BLaER1 (cell line): ENCODE results near the gene PTPN1.
A peak's percentile ranks its signal among the peaks of the same experiment; 100 is the strongest.

Experiments used
- H3K27ac ChIP-seq: shearing (Covaris generic); formaldehyde crosslinking; 2 replicates; pipeline ENCODE4 v1.8.1; 2022
- H3K27me3 ChIP-seq: shearing (Covaris generic); formaldehyde crosslinking; 2 replicates; pipeline ENCODE4 v1.8.1; 2022
- H3K36me3 ChIP-seq: shearing (Covaris generic); formaldehyde crosslinking; 2 replicates; pipeline ENCODE4 v1.8.1; 2022
- H3K4me1 ChIP-seq: shearing (Covaris generic); formaldehyde crosslinking; 2 replicates; pipeline ENCODE4 v1.8.1; 2022
- H3K4me2 ChIP-seq: shearing (Covaris generic); formaldehyde crosslinking; 2 replicates; pipeline ENCODE4 v1.8.1; 2022
- H3K4me3 ChIP-seq: shearing (Covaris generic); formaldehyde crosslinking; 2 replicates; pipeline ENCODE4 v1.8.1; 2022
- H3K9ac ChIP-seq: shearing (Covaris generic); formaldehyde crosslinking; 2 replicates; pipeline ENCODE4 v1.8.1; 2022
- H3K9me3 ChIP-seq: shearing (Covaris generic); formaldehyde crosslinking; 2 replicates; pipeline ENCODE4 v1.8.1; 2022
- H4K20me1 ChIP-seq: shearing (Covaris generic); formaldehyde crosslinking; 2 replicates; pipeline ENCODE4 v1.8.1; 2022
- Cebpa-rat ChIP-seq: shearing (Covaris generic); IDR thresholded peaks from 2 replicates; pipeline ENCODE4 v1.8.1; 2022

The PTPN1 gene

GRCh38 chr20:50512323-50512722, 2.1 kb downstream of the PTPN1 start:
- Histone ChIP-seq H3K36me3 (peaks cover 16% of the 10 kb centered on the region), H3K4me1 (peaks cover 65% of the 10 kb centered on the region), H3K27me3 (no peaks in the 10 kb centered on the region), H3K9me3 (no peaks in the 10 kb centered on the region), H3K27ac (no peak overlapping the region), H3K4me3 (no peak overlapping the region), H3K9ac (peak overlapping the region; percentile 93; the same call in 1 of the 2 replicates), H3K4me2 (peak overlapping the region; percentile 97), H4K20me1 (peaks cover 70% of the 10 kb centered on the region)
- no peak for TF ChIP-seq Cebpa-rat

DNA sequence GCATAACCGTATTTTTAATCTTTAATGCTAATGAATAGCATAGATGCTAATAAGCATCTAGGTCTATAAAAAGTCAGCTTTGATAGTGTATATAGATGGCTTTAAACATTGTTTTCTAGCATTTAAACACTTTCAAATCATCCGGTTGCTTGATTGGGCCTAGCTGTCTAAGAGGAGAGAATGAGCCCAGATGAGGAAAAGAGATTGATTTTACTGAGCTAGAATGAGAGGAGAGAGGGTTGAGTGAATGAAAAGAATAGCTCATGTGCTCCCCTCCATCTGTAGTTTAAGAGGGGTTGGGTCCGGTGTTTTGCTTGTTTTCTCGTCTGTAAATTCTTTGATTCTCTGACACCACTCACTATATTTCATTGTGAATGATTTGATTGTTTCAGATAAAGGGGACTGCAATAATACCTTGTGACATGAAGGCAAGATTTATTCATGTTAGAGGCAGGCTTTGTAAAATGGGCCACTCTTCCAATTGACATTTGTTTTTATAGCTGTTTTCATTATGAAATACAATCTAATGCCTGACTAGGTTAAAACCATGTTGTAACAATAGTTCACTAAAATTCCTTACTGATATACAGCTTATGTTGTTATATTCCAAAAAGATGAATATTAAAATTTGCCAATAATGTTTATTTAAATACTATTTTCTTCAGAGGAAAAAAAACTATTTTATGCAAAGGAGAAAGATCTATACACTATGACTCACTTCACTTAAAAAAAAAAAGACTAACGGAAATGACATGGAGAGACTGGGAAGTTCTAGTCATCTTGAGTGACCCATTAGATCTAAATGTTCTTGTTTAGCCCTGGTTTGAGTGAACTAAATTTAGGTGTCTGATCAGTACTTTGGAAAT, 3.2 kb downstream of the PTPN1 start:
- Histone ChIP-seq H3K4me2 (peak overlapping the region; percentile 97), H3K9me3 (no peaks in the 10 kb centered on the region), H3K4me1 (peaks cover 76% of the 10 kb centered on the region), H3K27ac (no peak overlapping the region), H4K20me1 (peaks cover 81% of the 10 kb centered on the region), H3K36me3 (peaks cover 16% of the 10 kb centered on the region), H3K4me3 (no peak overlapping the region), H3K27me3 (no peaks in the 10 kb centered on the region), H3K9ac (peak overlapping the region; percentile 93; the same call in 1 of the 2 replicates)
- no peak for TF ChIP-seq Cebpa-rat

DNA sequence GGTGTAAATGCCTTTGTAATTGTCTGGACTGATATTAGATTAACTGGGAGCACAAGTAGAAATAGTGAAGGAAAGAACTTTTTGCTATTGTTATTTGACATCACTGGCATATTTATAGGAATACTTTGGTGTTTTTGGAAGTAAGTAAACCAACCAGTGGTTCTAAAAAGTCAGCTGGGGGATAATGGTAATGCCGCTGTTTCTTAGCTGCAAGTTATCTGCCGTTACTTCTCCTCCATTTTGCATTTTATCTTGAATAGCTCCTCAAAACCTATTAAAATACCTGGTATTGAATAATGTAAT, 3.8 kb downstream of the PTPN1 start:
- TF ChIP-seq Cebpa-rat, result no peak
- Histone ChIP-seq H3K27me3 (no peaks in the 10 kb centered on the region), H3K9me3 (no peaks in the 10 kb centered on the region), H3K36me3 (peaks cover 16% of the 10 kb centered on the region), H3K9ac (no peak overlapping the region), H3K4me2 (peak overlapping the region; percentile 1; the same call in 1 of the 2 replicates), H3K4me1 (peaks cover 81% of the 10 kb centered on the region), H3K4me3 (no peak overlapping the region), H4K20me1 (peaks cover 87% of the 10 kb centered on the region), H3K27ac (no peak overlapping the region)

GRCh38 chr20:50514750-50515149, 4.6 kb downstream of the PTPN1 start:
- Histone ChIP-seq H3K36me3 (peaks cover 16% of the 10 kb centered on the region), H3K4me2 (no peak overlapping the region), H4K20me1 (peaks cover 94% of the 10 kb centered on the region), H3K4me3 (no peak overlapping the region), H3K27me3 (no peaks in the 10 kb centered on the region), H3K9ac (no peak overlapping the region), H3K27ac (no peak overlapping the region), H3K4me1 (peaks cover 83% of the 10 kb centered on the region), H3K9me3 (no peaks in the 10 kb centered on the region)
- no peak for TF ChIP-seq Cebpa-rat

DNA sequence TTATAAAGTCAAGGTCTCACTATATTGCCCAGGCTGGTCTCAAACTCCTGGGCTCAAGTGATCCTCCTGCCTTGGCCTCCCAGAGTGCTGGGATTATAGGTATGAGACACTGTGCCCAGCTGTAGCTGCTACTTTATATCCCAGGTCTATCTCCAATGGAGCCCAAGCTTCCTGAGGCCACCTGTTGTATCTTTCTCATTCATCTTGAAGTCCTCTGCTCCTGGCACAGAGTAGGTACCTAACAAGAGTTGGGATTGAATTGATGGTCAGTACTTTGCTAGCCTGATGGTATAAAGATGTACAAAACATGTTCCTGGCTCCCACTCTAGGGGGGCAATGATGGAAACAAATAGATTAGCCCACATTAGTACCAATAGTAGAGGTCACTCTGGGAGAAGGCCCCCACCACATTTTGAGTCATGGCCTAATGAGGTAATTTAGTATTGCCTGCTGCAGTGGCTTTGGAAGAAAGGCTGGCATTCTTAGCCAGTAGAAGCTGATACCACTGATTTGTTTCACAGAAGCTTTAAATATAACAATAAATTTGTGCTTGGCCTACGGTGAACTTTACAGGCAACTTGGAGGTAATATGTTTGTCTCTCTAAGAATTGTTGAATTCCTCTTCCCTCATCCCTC, 5.4 kb downstream of the PTPN1 start:
- peaks cover 89% of the 10 kb centered on the region for H3K4me1 ChIP-seq
- no peak overlapping the region for H3K27ac ChIP-seq

GRCh38 chr20:50516180-50516934, 6.2 kb downstream of the PTPN1 start:
- no peak for TF ChIP-seq Cebpa-rat
- no peak overlapping the region for H3K9ac ChIP-seq
- peaks cover 88% of the 10 kb centered on the region for H3K4me1 ChIP-seq
- no peak overlapping the region for H3K27ac ChIP-seq
- H3K36me3 ChIP-seq, result peaks cover 16% of the 10 kb centered on the region
- peak overlapping the region; percentile 70 for H3K4me2 ChIP-seq
- no peaks in the 10 kb centered on the region for H3K9me3 ChIP-seq
- no peak overlapping the region for H3K4me3 ChIP-seq
- peaks cover 100% of the 10 kb centered on the region for H4K20me1 ChIP-seq
- no peaks in the 10 kb centered on the region for H3K27me3 ChIP-seq

More for the DNA sequence above, 5.4 kb downstream of the PTPN1 start:
- Histone ChIP-seq H3K9ac (no peak overlapping the region), H3K4me3 (no peak overlapping the region), H3K4me2 (peak overlapping the region; percentile 70), H3K36me3 (peaks cover 16% of the 10 kb centered on the region), H4K20me1 (peaks cover 100% of the 10 kb centered on the region), H3K27me3 (no peaks in the 10 kb centered on the region), H3K9me3 (no peaks in the 10 kb centered on the region)
- no peak for TF ChIP-seq Cebpa-rat

GRCh38 chr20:50516935-50517816, 7.0 kb downstream of the PTPN1 start:
- H3K9me3 ChIP-seq, result no peaks in the 10 kb centered on the region
- H3K4me2 ChIP-seq, result peak overlapping the region; percentile 70
- no peak overlapping the region for H3K4me3 ChIP-seq
- no peak for TF ChIP-seq Cebpa-rat
- H4K20me1 ChIP-seq, result peaks cover 100% of the 10 kb centered on the region
- no peak overlapping the region for H3K9ac ChIP-seq
- H3K27me3 ChIP-seq, result no peaks in the 10 kb centered on the region
- H3K36me3 ChIP-seq, result peaks cover 16% of the 10 kb centered on the region
- H3K4me1 ChIP-seq, result peaks cover 80% of the 10 kb centered on the region
- H3K27ac ChIP-seq, result no peak overlapping the region

- H3K4me3 ChIP-seq, result no peak overlapping the region
- H3K9me3 ChIP-seq, result no peaks in the 10 kb centered on the region
- peak overlapping the region; percentile 70 for H3K4me2 ChIP-seq
- peaks cover 16% of the 10 kb centered on the region for H3K36me3 ChIP-seq
- H3K27me3 ChIP-seq, result no peaks in the 10 kb centered on the region
- TF ChIP-seq Cebpa-rat, result no peak
- H4K20me1 ChIP-seq, result peaks cover 100% of the 10 kb centered on the region
- H3K4me1 ChIP-seq, result peaks cover 73% of the 10 kb centered on the region
- H3K27ac ChIP-seq, result no peak overlapping the region
- peak overlapping the region; percentile 17; the same call in 1 of the 2 replicates for H3K9ac ChIP-seq
Observed at GRCh38 chr20:50517817-50518154, 7.6 kb downstream of the PTPN1 start.

- H3K36me3 ChIP-seq, result peaks cover 16% of the 10 kb centered on the region
- H3K4me3 ChIP-seq, result no peak overlapping the region
- H3K9ac ChIP-seq, result peak overlapping the region; percentile 17; the same call in 1 of the 2 replicates
- no peak for TF ChIP-seq Cebpa-rat
- no peaks in the 10 kb centered on the region for H3K9me3 ChIP-seq
- peaks cover 72% of the 10 kb centered on the region for H3K4me1 ChIP-seq
- no peak overlapping the region for H3K27ac ChIP-seq
- H4K20me1 ChIP-seq, result peaks cover 100% of the 10 kb centered on the region
- H3K4me2 ChIP-seq, result peak overlapping the region; percentile 70
- H3K27me3 ChIP-seq, result no peaks in the 10 kb centered on the region
Observed at GRCh38 chr20:50518270-50518721, 8.1 kb downstream of the PTPN1 start.
